H1 (cell line): Measurements from ENCODE around the gene ABHD6. TPM values are rescaled to one million over a fixed set of nuclear protein-coding genes. Genes with fewer than 3 reads are reported as not detected.

Source experiments
- polyA plus RNA-seq, 7 experiments: library from polyadenylated mRNA; depleted of rRNA in 3 of 7; stranded (reverse) in 5 of 7; unstranded in 2 of 7; fragments of >200 nt in 5 of 7; fragments of 200-250 nt in 2 of 7; gene quantifications; 1 replicate in 5 of 7; 2 replicates in 1 of 7; 4 replicates in 1 of 7; pipeline versions ENCODE4 v1.2.1 to v1.2.3, GENCODE V29; 2011 to 2013; ENCODE audit warnings: missing spikeins in 2 of 7, mixed read lengths in 2 of 7
- small RNA-seq: library from polyadenylated mRNA; stranded (forward); fragments of <200 nt; extraction: miRNeasy Mini kit (QIAGEN cat#:217004); gene quantifications from one replicate; pipeline ENCODE3, GENCODE V24; 2013; ENCODE audit not compliant: insufficient read depth
- total RNA-seq: library from RNA; stranded (reverse); fragmentation: NEBNext Ultra II Directional; extraction: Animal tissue kit (Norgen Biotek cat#: 25700); gene quantifications from 2 replicates; pipeline ENCODE4 v1.2.1, GENCODE V29; 2021

The ABHD6 gene
- total and polyA plus RNA-seq, 2 of the 8 experiments (the other 6 are each of a cell fraction or from before 2014, with no cell fraction given), result 5.9 to 6.6 TPM

Small RNAs within 50 kb of the gene (small RNA-seq; reads per million reads assigned to genes)
- gene AC098479.1, result not detected

Other genes with a start within 250 kb of the ABHD6 start
- gene FLNB, start 229.4 kb upstream of the ABHD6 start, total RNA-seq, result 118 and 122 TPM in 2 replicates
- gene FLNB, start 229.4 kb upstream of the ABHD6 start, polyA plus RNA-seq (2011; rRNA removed), result 72.2 and 72.3 TPM in 2 replicates
- not detected in 2 replicates for gene DNASE1L3, start 26.8 kb upstream of the ABHD6 start, total RNA-seq
- not detected in 2 replicates for gene DNASE1L3, start 26.8 kb upstream of the ABHD6 start, polyA plus RNA-seq (2011; rRNA removed)
- 19.8 and 23.4 TPM in 2 replicates for gene RPP14, start 68.5 kb downstream of the ABHD6 start, total RNA-seq
- 6.9 and 11.7 TPM in 2 replicates for gene RPP14, start 68.5 kb downstream of the ABHD6 start, polyA plus RNA-seq (2011; rRNA removed)
- gene HTD2, start 68.7 kb downstream of the ABHD6 start, total RNA-seq, result 10.3 and 10.8 TPM in 2 replicates
- 5.6 and 8.8 TPM in 2 replicates for gene HTD2, start 68.7 kb downstream of the ABHD6 start, polyA plus RNA-seq (2011; rRNA removed)
- 6.2 and 7.1 TPM in 2 replicates for gene PXK, start 95.1 kb downstream of the ABHD6 start, total RNA-seq
- 3.5 and 3.6 TPM in 2 replicates for gene PXK, start 95.1 kb downstream of the ABHD6 start, polyA plus RNA-seq (2011; rRNA removed)
- 132 and 140 TPM in 2 replicates for gene PDHB, start 196.0 kb downstream of the ABHD6 start, total RNA-seq
- 61.9 and 90.4 TPM in 2 replicates for gene PDHB, start 196.0 kb downstream of the ABHD6 start, polyA plus RNA-seq (2011; rRNA removed)